ENCODE measurements around the gene WDR38. TPM values are rescaled to one million over a fixed set of nuclear protein-coding genes. Genes with fewer than 3 reads are reported as not detected.

WDR38 gene
- total and polyA plus RNA-seq, 9 of the 15 experiments (the other 6 are each of a cell fraction or from before 2014, with no cell fraction given), result not detected

GRCh38 chr9:124868511-124869465, 15.5 kb downstream of the WDR38 start (continued):
- TF ChIP-seq NR2C1 (IDR thresholded peaks at IDR 0.05), result no peak
- TF ChIP-seq NR2C1 (tag; IDR thresholded peaks at IDR 0.05), result 0 out of 2 replicates have a peak, but pooled peaks have one; percentile 20
- TF ChIP-seq XRCC4 (IDR thresholded peaks at IDR 0.05; ENCODE audit: extremely low read depth, insufficient read depth, insufficient read length), result no peak
- TF ChIP-seq SMC3 (conservative IDR thresholded peaks at IDR 0.05; ENCODE audit: insufficient read depth, low read depth, low read length), result no peak
- no peak for TF ChIP-seq ZNF717 (CRISPR knock-in tag; IDR thresholded peaks at IDR 0.05)
- 0 out of 2 replicates have a peak, but pooled peaks have one; percentile 31 for TF ChIP-seq HOMEZ (CRISPR knock-in tag; IDR thresholded peaks at IDR 0.05)
- no peak for TF ChIP-seq ATF3 (IDR thresholded peaks at IDR 0.05)
- TF ChIP-seq ATF3 (CRISPR knock-in tag; conservative IDR thresholded peaks at IDR 0.05), result no peak
- TF ChIP-seq CBX2 (IDR thresholded peaks at IDR 0.05; ENCODE audit: insufficient read depth, low read length, poor library complexity, severe bottlenecking), result no peak
- no peak for TF ChIP-seq NR2F6 (CRISPR knock-in tag; IDR thresholded peaks at IDR 0.05)
- TF ChIP-seq YBX1 (IDR thresholded peaks at IDR 0.05), result no peak
- TF ChIP-seq ZNF655 (CRISPR knock-in tag; IDR thresholded peaks at IDR 0.05), result no peak
- TF ChIP-seq DIDO1 (tag; IDR thresholded peaks at IDR 0.05; ENCODE audit: low read depth), result no peak
- TF ChIP-seq ILK (tag; IDR thresholded peaks at IDR 0.05; ENCODE audit: borderline replicate concordance, low read depth), result no peak
- no peak for TF ChIP-seq ZBTB17 (CRISPR knock-in tag; IDR thresholded peaks at IDR 0.05)
- no peak for TF ChIP-seq HMBOX1 (IDR thresholded peaks at IDR 0.05)
- peak; percentile 61; the same call in 1 of the 2 replicates for TF ChIP-seq CTBP1 (IDR thresholded peaks at IDR 0.05; ENCODE audit: borderline replicate concordance)
- no peak for TF ChIP-seq JUNB (CRISPR knock-in tag; conservative IDR thresholded peaks at IDR 0.05)
- TF ChIP-seq DDX20 (tag; IDR thresholded peaks at IDR 0.05; ENCODE audit: low read depth), result no peak
- no peak for TF ChIP-seq CEBPB (tag; IDR thresholded peaks at IDR 0.05)
- TF ChIP-seq BDP1 (IDR thresholded peaks at IDR 0.05; ENCODE audit: insufficient read depth, insufficient read length), result no peak
- TF ChIP-seq TBP (optimal IDR thresholded peaks at IDR 0.05; ENCODE audit: low read depth, low read length), result peak; percentile 93

All from K562 (cell line).